Kidney epithelial cell (primary cell): ENCODE results near the gene CA10. TPM values are rescaled to one million over a fixed set of nuclear protein-coding genes. Genes with fewer than 3 reads are reported as not detected.

Source experiments
- DNase-seq: peaks from one replicate; pipeline ENCODE4 v3.0.0-alpha.2; 2010; ENCODE audit warnings: low read depth
- H3K27me3 ChIP-seq: 2 replicates; pipeline ENCODE4 v1.6.0; 2011; ENCODE audit warnings: low read length; ENCODE audit not compliant: control insufficient read depth, insufficient read depth
- H3K36me3 ChIP-seq: 2 replicates; pipeline ENCODE4 v1.5.1; 2011; ENCODE audit warnings: low read length; ENCODE audit not compliant: control insufficient read depth, insufficient read depth
- H3K4me3 ChIP-seq: 2 replicates; pipeline ENCODE4 v1.5.1; 2011; ENCODE audit warnings: low read depth, mild to moderate bottlenecking, control low read depth, low read length
- CTCF ChIP-seq: IDR thresholded peaks from 2 replicates; pipeline ENCODE4 v1.5.1; 2011; ENCODE audit warnings: mild to moderate bottlenecking, moderate library complexity, low read length, control low read depth, inconsistent platforms; ENCODE audit not compliant: insufficient read depth, poor library complexity, severe bottlenecking
- total RNA-seq: library from RNA; depleted of rRNA; stranded (reverse); fragments of >200 nt; gene quantifications from 2 replicates; pipeline ENCODE4 v1.2.3, GENCODE V29; 2015

Gene CA10
- total RNA-seq, 1 donor from 2014 or later: 0.13 TPM

- Histone ChIP-seq H3K36me3 (no peaks in the 10 kb centered on the region), H3K27me3 (no peaks in the 10 kb centered on the region), H3K4me3 (no peak overlapping the region)
- no peak for DNase-seq
- TF ChIP-seq CTCF: no peak
Observed at GRCh38 chr17:51763058-51763457, 395.5 kb downstream of the CA10 start.

DNA sequence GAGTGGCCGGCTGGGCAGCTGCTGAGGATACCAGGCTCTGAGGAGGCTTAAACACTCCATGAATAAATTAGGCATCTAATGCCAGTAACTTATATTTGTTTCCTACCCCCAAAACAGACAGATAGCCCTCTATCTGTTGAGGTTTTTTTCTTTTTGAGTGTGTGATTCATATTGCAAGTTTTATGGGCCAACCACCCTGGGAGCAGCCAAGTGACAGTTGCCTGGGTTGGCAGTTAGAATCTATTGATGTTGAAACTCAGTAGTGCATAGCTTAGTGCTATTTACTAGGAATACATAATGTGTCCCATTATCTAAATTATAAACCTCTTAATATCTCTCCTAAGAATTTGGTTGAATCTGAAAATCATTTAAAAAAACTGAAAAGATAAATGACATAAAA is 397.4 kb downstream of the CA10 start:
- Histone ChIP-seq H3K36me3 (no peaks in the 10 kb centered on the region), H3K27me3 (no peaks in the 10 kb centered on the region), H3K4me3 (no peak overlapping the region)
- TF ChIP-seq CTCF: no peak
- DNase-seq: no peak

- no peaks in the 10 kb centered on the region for H3K27me3 ChIP-seq
- no peak overlapping the region for H3K4me3 ChIP-seq
- no peak for DNase-seq
- no peak for TF ChIP-seq CTCF
- no peaks in the 10 kb centered on the region for H3K36me3 ChIP-seq
Observed at GRCh38 chr17:51759260-51759659, 399.3 kb downstream of the CA10 start.

GRCh38 chr17:51751072-51751471 is 407.4 kb downstream of the CA10 start:
- DNase-seq: no peak
- TF ChIP-seq CTCF: no peak
- H3K27me3 ChIP-seq: no peaks in the 10 kb centered on the region
- no peak overlapping the region for H3K4me3 ChIP-seq
- H3K36me3 ChIP-seq: no peaks in the 10 kb centered on the region

GRCh38 chr17:51748749-51749604 is 409.5 kb downstream of the CA10 start:
- H3K4me3 ChIP-seq: no peak overlapping the region
- TF ChIP-seq CTCF: no peak
- no peak for DNase-seq
- no peaks in the 10 kb centered on the region for H3K36me3 ChIP-seq
- H3K27me3 ChIP-seq: no peaks in the 10 kb centered on the region

GRCh38 chr17:51746421-51746820 is 412.1 kb downstream of the CA10 start:
- no peak for TF ChIP-seq CTCF
- no peaks in the 10 kb centered on the region for H3K36me3 ChIP-seq
- H3K27me3 ChIP-seq: no peaks in the 10 kb centered on the region
- H3K4me3 ChIP-seq: no peak overlapping the region
- no peak for DNase-seq
